ENCODE measurements around the gene RASA4B.
"Not testable (repeated sequence)": the region's sequence is repeated elsewhere in the genome, so short reads cannot be mapped to it uniquely, and the experiment has no call there.

DNA sequence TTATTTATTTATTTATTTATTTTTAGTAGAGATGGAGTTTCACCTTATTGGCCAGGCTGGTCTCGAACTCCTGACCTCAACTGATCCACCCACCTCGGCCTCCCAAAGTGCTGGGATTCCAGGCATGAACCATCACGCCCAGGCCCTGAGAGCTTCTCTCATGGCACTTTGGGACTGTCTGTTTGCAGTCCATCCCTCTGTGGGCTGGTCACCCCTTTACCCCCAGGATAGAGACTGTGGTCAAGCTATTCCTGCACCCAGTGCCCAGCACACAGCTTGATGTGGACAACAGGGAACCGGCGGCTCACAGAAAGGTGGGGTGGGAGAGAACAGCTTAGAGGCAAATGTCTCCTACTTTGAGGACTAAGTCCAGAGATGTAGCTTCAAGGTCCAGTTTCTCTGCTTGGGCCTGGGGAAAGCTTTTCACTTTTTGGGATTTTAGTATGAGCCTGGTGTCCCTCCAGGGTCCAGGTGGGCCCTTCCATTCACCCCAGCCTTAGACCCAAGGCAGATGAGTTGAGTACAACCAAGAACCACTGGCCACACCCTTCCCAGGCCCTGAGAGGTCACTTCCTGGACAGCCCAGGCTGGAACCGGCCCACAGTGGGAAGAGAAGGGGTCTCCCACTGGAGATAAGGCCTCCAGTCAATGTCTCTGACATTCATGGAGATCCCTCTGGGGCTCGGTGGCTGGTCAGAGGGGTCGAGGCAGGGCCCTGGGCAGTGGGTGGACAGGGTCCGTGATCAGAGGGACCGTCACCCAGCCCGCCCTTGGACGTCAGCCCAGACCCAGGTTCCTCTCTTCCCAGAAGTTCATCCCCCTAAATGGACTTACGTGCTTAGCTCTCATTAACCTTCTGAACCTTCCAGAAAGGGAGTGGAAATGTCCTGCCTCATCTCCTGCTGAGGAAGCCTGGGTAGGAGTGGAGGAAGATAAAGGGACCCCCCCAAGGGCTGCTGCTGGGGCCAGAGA, 10.5 kb upstream of the RASA4B start:
- TF ChIP-seq POLR2A (IDR thresholded peaks at IDR 0.05), result not testable (repeated sequence)
- TF ChIP-seq, protein P1, sequence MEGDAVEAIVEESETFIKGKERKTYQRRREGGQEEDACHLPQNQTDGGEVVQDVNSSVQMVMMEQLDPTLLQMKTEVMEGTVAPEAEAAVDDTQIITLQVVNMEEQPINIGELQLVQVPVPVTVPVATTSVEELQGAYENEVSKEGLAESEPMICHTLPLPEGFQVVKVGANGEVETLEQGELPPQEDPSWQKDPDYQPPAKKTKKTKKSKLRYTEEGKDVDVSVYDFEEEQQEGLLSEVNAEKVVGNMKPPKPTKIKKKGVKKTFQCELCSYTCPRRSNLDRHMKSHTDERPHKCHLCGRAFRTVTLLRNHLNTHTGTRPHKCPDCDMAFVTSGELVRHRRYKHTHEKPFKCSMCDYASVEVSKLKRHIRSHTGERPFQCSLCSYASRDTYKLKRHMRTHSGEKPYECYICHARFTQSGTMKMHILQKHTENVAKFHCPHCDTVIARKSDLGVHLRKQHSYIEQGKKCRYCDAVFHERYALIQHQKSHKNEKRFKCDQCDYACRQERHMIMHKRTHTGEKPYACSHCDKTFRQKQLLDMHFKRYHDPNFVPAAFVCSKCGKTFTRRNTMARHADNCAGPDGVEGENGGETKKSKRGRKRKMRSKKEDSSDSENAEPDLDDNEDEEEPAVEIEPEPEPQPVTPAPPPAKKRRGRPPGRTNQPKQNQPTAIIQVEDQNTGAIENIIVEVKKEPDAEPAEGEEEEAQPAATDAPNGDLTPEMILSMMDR (IDR thresholded peaks at IDR 0.05), result not testable (repeated sequence)

All from uterus (tissue), 2 donors.